Mesendoderm (in vitro differentiated cells): ENCODE measurements around the gene NUP107.

Experiments used
- DNase-seq: peaks from one replicate; pipeline ENCODE4 v3.0.0; 2013
- H2AK5ac ChIP-seq: 2 replicates; pipeline ENCODE4 v1.6.1; 2013; ENCODE audit warnings: low read length, inconsistent platforms
- H2BK120ac ChIP-seq: 2 replicates; pipeline ENCODE4 v1.6.1; 2013; ENCODE audit warnings: low read depth, mild to moderate bottlenecking, low read length, moderate library complexity, mixed read lengths
- H2BK15ac ChIP-seq: replicated peaks from 2 replicates; pipeline ENCODE4 v1.6.1; 2013; ENCODE audit warnings: low read depth, mild to moderate bottlenecking, moderate library complexity
- H2BK5ac ChIP-seq: 2 replicates; pipeline ENCODE4 v1.6.1; 2013; ENCODE audit warnings: low read length, inconsistent platforms
- H3K18ac ChIP-seq: 2 replicates; pipeline ENCODE4 v1.6.1; 2013; ENCODE audit warnings: mild to moderate bottlenecking, low read length, mixed read lengths
- H3K23ac ChIP-seq: one replicate; pipeline ENCODE4 v1.6.1; 2013; ENCODE audit warnings: low read length
- H3K27ac ChIP-seq: 2 replicates; pipeline ENCODE4 v1.5.1; 2013; ENCODE audit warnings: low read depth, mild to moderate bottlenecking, inconsistent platforms, low read length, moderate library complexity
- H3K27me3 ChIP-seq: 2 replicates; pipeline ENCODE4 v1.6.1; 2013; ENCODE audit warnings: low read length, control low read depth, mild to moderate bottlenecking, inconsistent platforms; ENCODE audit not compliant: insufficient read depth, poor library complexity
- H3K36me3 ChIP-seq: 2 replicates; pipeline ENCODE4 v1.6.1; 2013; ENCODE audit warnings: low read length, inconsistent platforms; ENCODE audit not compliant: control insufficient read depth, insufficient read depth
- H3K4ac ChIP-seq: one replicate; pipeline ENCODE4 v1.6.1; 2013; ENCODE audit warnings: low read depth, mild to moderate bottlenecking, low read length, moderate library complexity
- H3K4me1 ChIP-seq: 2 replicates; pipeline ENCODE4 v1.6.1; 2013; ENCODE audit warnings: low read depth, low read length, inconsistent platforms; ENCODE audit not compliant: control insufficient read depth
- H3K4me2 ChIP-seq: 2 replicates; pipeline ENCODE4 v1.6.1; 2013; ENCODE audit warnings: low read length
- H3K4me3 ChIP-seq: 2 replicates; pipeline ENCODE4 v1.5.1; 2013; ENCODE audit warnings: mild to moderate bottlenecking, low read length
- H3K56ac ChIP-seq: one replicate; pipeline ENCODE4 v1.6.1; 2013; ENCODE audit warnings: low read length
- H3K79me1 ChIP-seq: 2 replicates; pipeline ENCODE4 v1.6.1; 2013; ENCODE audit warnings: low read length, inconsistent platforms
- H3K79me2 ChIP-seq: 2 replicates; pipeline ENCODE4 v1.6.1; 2013; ENCODE audit warnings: mild to moderate bottlenecking, low read length; ENCODE audit not compliant: control insufficient read depth, insufficient read depth
- H3K9ac ChIP-seq: 2 replicates; pipeline ENCODE4 v1.6.1; 2013; ENCODE audit warnings: low read length, inconsistent platforms
- H4K5ac ChIP-seq: one replicate; pipeline ENCODE4 v1.6.1; 2013; ENCODE audit warnings: low read length
- H4K8ac ChIP-seq: one replicate; pipeline ENCODE4 v1.6.1; 2013; ENCODE audit warnings: low read depth, mild to moderate bottlenecking, control low read depth, low read length, moderate library complexity
- WGBS: extraction: QIAGEN DNeasy Blood & Tissue Kit; methylation state at CpG from one replicate; pipeline ENCODE4 v1.1.7; 2013; ENCODE audit warnings: low lambda C conversion rate, missing lambda C conversion rate; ENCODE audit not compliant: insufficient coverage; ENCODE audit errors: extremely low coverage; 5-methylcytosine and 5-hydroxymethylcytosine counted together

NUP107 gene

DNA sequence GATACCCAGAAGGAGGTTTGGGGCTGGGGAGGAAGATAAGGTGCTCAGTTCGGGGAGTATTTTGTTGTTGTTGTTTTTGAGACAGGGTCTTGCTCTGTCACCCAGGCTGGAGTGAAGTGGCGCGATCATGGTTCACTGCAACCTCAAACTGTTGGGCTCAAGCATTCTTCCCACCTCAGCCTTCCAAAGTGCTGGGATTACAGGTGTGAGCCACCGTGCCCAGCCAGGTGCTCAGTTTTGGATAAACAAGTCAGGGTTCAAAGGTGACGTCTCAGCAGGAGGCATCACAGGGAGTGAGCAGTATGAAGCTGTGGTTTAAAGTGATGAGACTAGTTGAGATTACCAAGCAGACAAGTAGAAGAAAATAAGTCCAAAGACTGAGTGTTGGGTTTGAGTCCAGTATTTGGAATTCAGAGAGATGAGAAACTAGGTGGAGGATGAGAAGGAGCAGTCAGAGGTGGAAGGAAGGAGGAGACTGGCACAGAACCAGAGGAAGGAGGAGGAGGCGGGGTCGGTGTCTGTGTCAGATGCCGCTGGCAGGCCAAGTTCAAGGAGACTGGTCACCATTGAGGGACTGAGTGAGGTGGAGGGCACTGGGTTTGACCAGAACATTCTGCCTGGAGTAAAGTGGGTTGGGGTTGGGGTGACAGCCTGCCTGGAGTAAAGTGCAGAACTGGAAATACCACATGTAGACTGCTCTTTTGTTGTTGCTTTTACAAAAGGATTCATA is 75.3 kb downstream of the NUP107 start:
- H2BK5ac ChIP-seq: no peak overlapping the region
- H2BK15ac ChIP-seq: no peak overlapping the region
- no peak overlapping the region for H3K4me3 ChIP-seq
- H3K79me1 ChIP-seq: no peaks in the 10 kb centered on the region
- no peak overlapping the region for H2AK5ac ChIP-seq
- WGBS: no CpG with 5 or more reads among the region's 8 CpGs
- H3K36me3 ChIP-seq: peaks cover 4% of the 10 kb centered on the region
- no peaks in the 10 kb centered on the region for H3K79me2 ChIP-seq
- H3K27me3 ChIP-seq: no peaks in the 10 kb centered on the region
- H2BK120ac ChIP-seq: no peak overlapping the region
- H3K56ac ChIP-seq: no peak overlapping the region
- H3K23ac ChIP-seq: no peak overlapping the region
- H3K9ac ChIP-seq: no peak overlapping the region
- no peak overlapping the region for H3K18ac ChIP-seq
- no peak for DNase-seq
- no peaks in the 10 kb centered on the region for H3K4me1 ChIP-seq
- H4K8ac ChIP-seq: no peak overlapping the region
- no peak overlapping the region for H4K5ac ChIP-seq
- H3K27ac ChIP-seq: no peak overlapping the region
- H3K4ac ChIP-seq: no peak overlapping the region
- H3K4me2 ChIP-seq: no peak overlapping the region

DNA sequence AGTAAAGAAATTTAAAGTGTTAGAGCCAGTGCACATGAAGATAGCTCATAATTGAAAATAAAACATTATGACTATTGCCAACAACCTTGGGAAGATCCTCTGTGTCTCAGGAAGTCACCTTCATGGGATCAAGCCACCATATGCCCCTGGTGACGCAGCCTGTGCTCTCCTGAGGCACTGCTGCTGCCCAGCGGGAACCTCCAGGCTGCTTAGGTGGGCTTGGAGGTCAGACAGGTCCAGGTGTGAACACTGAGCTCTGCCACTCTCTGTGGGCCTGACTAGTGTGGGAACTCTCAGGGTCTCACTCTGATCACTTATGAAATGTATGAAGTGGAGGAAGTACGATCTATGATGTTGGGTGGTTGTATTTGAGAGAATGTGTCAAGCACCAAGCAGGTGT is 75.9 kb downstream of the NUP107 start:
- Histone ChIP-seq H3K23ac (no peak overlapping the region), H3K18ac (no peak overlapping the region), H3K27ac (no peak overlapping the region), H4K8ac (no peak overlapping the region), H4K5ac (no peak overlapping the region), H2BK15ac (no peak overlapping the region), H3K56ac (no peak overlapping the region), H3K27me3 (no peaks in the 10 kb centered on the region), H3K79me1 (no peaks in the 10 kb centered on the region), H3K4me3 (no peak overlapping the region), H2AK5ac (no peak overlapping the region), H3K4me2 (no peak overlapping the region), H3K79me2 (no peaks in the 10 kb centered on the region), H2BK120ac (no peak overlapping the region), H3K36me3 (peaks cover 4% of the 10 kb centered on the region), H3K9ac (no peak overlapping the region), H2BK5ac (no peak overlapping the region), H3K4me1 (no peaks in the 10 kb centered on the region), H3K4ac (no peak overlapping the region)
- no peak for DNase-seq
- WGBS: no CpG with 5 or more reads among the region's 3 CpGs

DNA sequence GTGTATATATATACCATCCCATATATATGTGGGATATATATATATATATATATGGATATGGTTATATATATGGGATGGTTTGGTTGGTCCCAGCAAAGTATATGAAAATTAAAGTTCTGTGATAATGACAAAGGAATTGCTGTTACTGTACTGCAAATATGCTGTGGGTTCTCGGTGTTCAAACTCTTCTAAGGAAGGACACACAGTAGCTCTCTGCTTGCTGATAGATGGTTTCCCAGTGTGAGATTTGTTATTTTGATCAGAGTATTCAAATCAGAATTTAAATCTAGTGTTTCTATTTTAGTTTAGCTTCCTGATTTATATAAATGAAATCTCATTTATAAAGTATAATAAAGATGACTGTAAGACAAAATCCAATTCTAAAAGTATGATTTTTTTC is 78.9 kb downstream of the NUP107 start:
- no peaks in the 10 kb centered on the region for H3K27me3 ChIP-seq
- WGBS: no CpG with 5 or more reads among the region's 1 CpG
- no peak overlapping the region for H2AK5ac ChIP-seq
- no peak overlapping the region for H2BK15ac ChIP-seq
- no peak overlapping the region for H2BK120ac ChIP-seq
- H3K18ac ChIP-seq: no peak overlapping the region
- H3K79me2 ChIP-seq: no peaks in the 10 kb centered on the region
- H4K5ac ChIP-seq: no peak overlapping the region
- H3K4me1 ChIP-seq: no peaks in the 10 kb centered on the region
- H3K56ac ChIP-seq: no peak overlapping the region
- no peak overlapping the region for H2BK5ac ChIP-seq
- no peak overlapping the region for H3K4ac ChIP-seq
- H3K9ac ChIP-seq: no peak overlapping the region
- H4K8ac ChIP-seq: no peak overlapping the region
- no peak overlapping the region for H3K27ac ChIP-seq
- no peak for DNase-seq
- no peak overlapping the region for H3K4me2 ChIP-seq
- H3K79me1 ChIP-seq: no peaks in the 10 kb centered on the region
- no peak overlapping the region for H3K23ac ChIP-seq
- peaks cover 4% of the 10 kb centered on the region for H3K36me3 ChIP-seq
- no peak overlapping the region for H3K4me3 ChIP-seq

DNA sequence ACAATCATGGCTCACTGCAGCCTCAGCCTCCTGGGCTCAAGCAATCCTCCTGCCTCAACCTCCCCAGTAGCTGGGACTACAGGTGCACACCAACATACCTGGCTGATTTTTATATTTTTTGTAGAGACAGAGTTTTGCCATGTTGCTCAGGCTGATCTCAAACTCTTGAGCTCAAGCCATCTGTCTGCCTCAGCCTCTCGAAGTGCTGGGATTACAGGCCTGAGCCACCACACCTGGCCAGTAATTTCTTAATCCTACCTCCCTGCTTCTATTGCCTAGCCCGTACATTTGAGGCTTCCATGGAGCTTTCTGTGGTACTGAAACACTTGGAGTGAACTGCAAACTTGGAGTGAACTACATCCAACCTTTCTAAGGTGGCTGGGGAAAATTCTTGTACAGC is 79.9 kb downstream of the NUP107 start:
- H4K8ac ChIP-seq: no peak overlapping the region
- no peak overlapping the region for H3K56ac ChIP-seq
- no CpG with 5 or more reads among the region's 2 CpGs for WGBS
- DNase-seq: no peak
- H3K4me3 ChIP-seq: no peak overlapping the region
- H3K79me2 ChIP-seq: no peaks in the 10 kb centered on the region
- H2BK15ac ChIP-seq: no peak overlapping the region
- no peak overlapping the region for H2AK5ac ChIP-seq
- H4K5ac ChIP-seq: no peak overlapping the region
- H3K79me1 ChIP-seq: no peaks in the 10 kb centered on the region
- H3K9ac ChIP-seq: no peak overlapping the region
- no peak overlapping the region for H3K18ac ChIP-seq
- H3K36me3 ChIP-seq: peaks cover 1% of the 10 kb centered on the region
- H3K27ac ChIP-seq: no peak overlapping the region
- H3K4ac ChIP-seq: no peak overlapping the region
- no peak overlapping the region for H3K23ac ChIP-seq
- no peaks in the 10 kb centered on the region for H3K4me1 ChIP-seq
- no peak overlapping the region for H2BK120ac ChIP-seq
- no peak overlapping the region for H2BK5ac ChIP-seq
- H3K4me2 ChIP-seq: no peak overlapping the region
- H3K27me3 ChIP-seq: no peaks in the 10 kb centered on the region

DNA sequence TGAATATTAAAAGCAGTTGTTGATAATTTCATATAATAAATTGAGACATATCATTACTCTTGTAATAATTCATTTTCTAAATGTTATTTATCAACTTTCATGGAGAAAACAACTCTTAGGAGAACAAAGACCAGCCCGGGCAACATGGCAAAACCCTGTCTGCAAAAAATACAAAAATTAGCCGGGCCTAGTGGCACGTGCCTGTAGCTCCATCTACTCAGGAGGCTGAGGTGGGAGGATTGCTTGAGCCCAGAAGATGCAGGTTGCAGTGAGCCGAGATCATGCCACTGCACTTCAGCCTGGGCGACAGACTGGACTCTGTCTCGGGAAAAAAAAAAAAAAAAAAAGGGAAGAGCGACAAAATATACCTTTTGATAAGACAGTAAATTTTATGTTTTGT is 80.4 kb downstream of the NUP107 start:
- Histone ChIP-seq H3K4me2 (no peak overlapping the region), H3K79me2 (no peaks in the 10 kb centered on the region), H3K9ac (no peak overlapping the region), H3K4me3 (no peak overlapping the region), H3K56ac (no peak overlapping the region), H3K23ac (no peak overlapping the region), H2BK120ac (no peak overlapping the region), H3K79me1 (no peaks in the 10 kb centered on the region), H2AK5ac (no peak overlapping the region), H4K8ac (no peak overlapping the region), H4K5ac (no peak overlapping the region), H3K18ac (no peak overlapping the region), H3K36me3 (peaks cover 1% of the 10 kb centered on the region), H2BK5ac (no peak overlapping the region), H3K4me1 (no peaks in the 10 kb centered on the region), H3K4ac (no peak overlapping the region), H3K27me3 (no peaks in the 10 kb centered on the region), H2BK15ac (no peak overlapping the region), H3K27ac (no peak overlapping the region)
- no CpG with 5 or more reads among the region's 7 CpGs for whole genome bisulfite sequencing
- DNase-seq: no peak

DNA sequence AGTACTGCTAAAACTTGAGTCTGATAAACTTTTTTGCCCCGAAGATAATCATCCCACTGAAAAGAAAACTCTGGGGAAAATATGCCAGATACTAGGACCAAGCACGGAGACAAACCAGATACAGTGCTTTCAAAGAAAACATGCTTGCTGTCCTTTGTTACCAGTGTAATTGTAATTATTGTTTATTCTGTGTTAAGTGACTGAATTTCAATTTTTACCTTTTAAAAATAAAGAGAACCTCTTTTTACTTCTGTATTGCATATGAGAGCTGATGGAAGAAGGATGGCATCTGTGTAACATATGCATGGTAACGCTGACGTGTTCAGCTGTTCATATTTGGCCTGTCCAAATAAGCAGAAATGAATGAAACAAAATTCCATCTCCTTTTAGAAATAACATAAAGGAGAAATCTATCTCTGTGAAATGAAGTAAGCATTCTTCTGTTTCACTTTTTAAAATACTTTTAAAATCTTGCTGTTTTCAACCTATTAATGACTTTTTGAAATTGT is 81.7 kb downstream of the NUP107 start:
- Histone ChIP-seq H2BK5ac (no peak overlapping the region), H3K9ac (no peak overlapping the region), H3K27ac (no peak overlapping the region), H3K36me3 (peaks cover 1% of the 10 kb centered on the region), H3K4me1 (no peaks in the 10 kb centered on the region), H3K27me3 (no peaks in the 10 kb centered on the region), H3K4me2 (no peak overlapping the region), H3K79me1 (no peaks in the 10 kb centered on the region), H2BK120ac (no peak overlapping the region), H3K4ac (no peak overlapping the region), H3K18ac (no peak overlapping the region), H4K5ac (no peak overlapping the region), H2BK15ac (no peak overlapping the region), H2AK5ac (no peak overlapping the region), H3K79me2 (no peaks in the 10 kb centered on the region), H3K56ac (no peak overlapping the region), H3K4me3 (no peak overlapping the region), H4K8ac (no peak overlapping the region), H3K23ac (no peak overlapping the region)
- no peak for DNase-seq
- no CpG with 5 or more reads among the region's 4 CpGs for WGBS
